SK-N-SH treated with all-trans-retinoic acid at 6 μM for 48 hours (cell line): ENCODE results near the gene LRRC4.

Experiments
- BACH2 ChIP-seq: fragments of 250-450 bp; sonication (Bioruptor Pico); IDR thresholded peaks from 2 replicates; pipeline ENCODE4 v1.9.0; 2021; ENCODE audit warnings: mild to moderate bottlenecking, borderline replicate concordance
- CSDC2 ChIP-seq: fragments of 250-450 bp; sonication (Bioruptor Pico); IDR thresholded peaks from 2 replicates; pipeline ENCODE4 v1.5.0; 2020; ENCODE audit warnings: mild to moderate bottlenecking, moderate library complexity
- OSR1 ChIP-seq: fragments of 250-450 bp; sonication (Bioruptor Pico); IDR thresholded peaks from 2 replicates; pipeline ENCODE4 v1.8.0; 2022; ENCODE audit warnings: moderate library complexity, mild to moderate bottlenecking, inconsistent platforms
- PPARA ChIP-seq: fragments of 250-450 bp; sonication (Bioruptor Pico); IDR thresholded peaks from 2 replicates; pipeline ENCODE4 v1.5.0; 2020; ENCODE audit warnings: mild to moderate bottlenecking, borderline replicate concordance
- RARB ChIP-seq: fragments of 250-450 bp; sonication (Bioruptor Pico); IDR thresholded peaks from 2 replicates; pipeline ENCODE4 v1.8.0; 2021; ENCODE audit warnings: mild to moderate bottlenecking, moderate library complexity
- ZNF70 ChIP-seq: fragments of 450-650 bp; formaldehyde crosslinking; IDR thresholded peaks from 2 replicates; pipeline ENCODE4 v1.5.0; 2020; ENCODE audit warnings: mild to moderate bottlenecking, moderate library complexity
- TF ChIP-seq, protein P1 (sequence below): fragments of 250-450 bp; sonication (Bioruptor Pico); IDR thresholded peaks from 2 replicates; pipeline ENCODE4 v1.8.0; 2020; ENCODE audit warnings: mild to moderate bottlenecking, moderate library complexity, borderline replicate concordance
- TF ChIP-seq, protein P2 (sequence below): fragments of 250-450 bp; sonication (Bioruptor Pico); IDR thresholded peaks from 2 replicates; pipeline ENCODE4 v1.5.1; 2021; ENCODE audit warnings: mild to moderate bottlenecking, moderate library complexity
- TF ChIP-seq, protein P3 (sequence below): fragments of 250-450 bp; sonication (Bioruptor Pico); IDR thresholded peaks from 2 replicates; pipeline ENCODE4 v1.5.1; 2020; ENCODE audit warnings: low read depth, mild to moderate bottlenecking, moderate library complexity

DNA sequence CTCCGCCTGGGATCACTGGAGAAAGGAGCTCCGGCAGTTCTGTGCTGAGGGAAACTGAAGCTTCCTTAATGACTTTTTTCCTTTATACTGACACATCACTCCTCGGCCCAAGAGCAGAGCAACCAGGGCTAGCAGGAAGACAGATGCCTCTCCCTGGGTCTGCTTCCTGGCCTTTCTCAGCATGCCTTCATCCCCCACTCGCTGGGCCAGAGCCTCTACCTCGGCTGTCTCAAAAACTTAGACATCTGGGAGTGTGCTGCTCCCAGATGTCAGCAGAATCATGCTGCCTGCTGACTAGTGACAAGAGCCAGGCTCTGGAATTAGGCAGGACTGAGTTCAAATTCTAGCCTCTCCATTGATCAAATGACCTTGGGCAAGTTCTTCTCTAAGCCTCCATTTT, 24.4 kb upstream of the LRRC4 start:
- TF ChIP-seq, protein P1, sequence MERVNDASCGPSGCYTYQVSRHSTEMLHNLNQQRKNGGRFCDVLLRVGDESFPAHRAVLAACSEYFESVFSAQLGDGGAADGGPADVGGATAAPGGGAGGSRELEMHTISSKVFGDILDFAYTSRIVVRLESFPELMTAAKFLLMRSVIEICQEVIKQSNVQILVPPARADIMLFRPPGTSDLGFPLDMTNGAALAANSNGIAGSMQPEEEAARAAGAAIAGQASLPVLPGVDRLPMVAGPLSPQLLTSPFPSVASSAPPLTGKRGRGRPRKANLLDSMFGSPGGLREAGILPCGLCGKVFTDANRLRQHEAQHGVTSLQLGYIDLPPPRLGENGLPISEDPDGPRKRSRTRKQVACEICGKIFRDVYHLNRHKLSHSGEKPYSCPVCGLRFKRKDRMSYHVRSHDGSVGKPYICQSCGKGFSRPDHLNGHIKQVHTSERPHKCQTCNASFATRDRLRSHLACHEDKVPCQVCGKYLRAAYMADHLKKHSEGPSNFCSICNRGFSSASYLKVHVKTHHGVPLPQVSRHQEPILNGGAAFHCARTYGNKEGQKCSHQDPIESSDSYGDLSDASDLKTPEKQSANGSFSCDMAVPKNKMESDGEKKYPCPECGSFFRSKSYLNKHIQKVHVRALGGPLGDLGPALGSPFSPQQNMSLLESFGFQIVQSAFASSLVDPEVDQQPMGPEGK (CRISPR knock-in tag) = no peak
- TF ChIP-seq, protein P2, sequence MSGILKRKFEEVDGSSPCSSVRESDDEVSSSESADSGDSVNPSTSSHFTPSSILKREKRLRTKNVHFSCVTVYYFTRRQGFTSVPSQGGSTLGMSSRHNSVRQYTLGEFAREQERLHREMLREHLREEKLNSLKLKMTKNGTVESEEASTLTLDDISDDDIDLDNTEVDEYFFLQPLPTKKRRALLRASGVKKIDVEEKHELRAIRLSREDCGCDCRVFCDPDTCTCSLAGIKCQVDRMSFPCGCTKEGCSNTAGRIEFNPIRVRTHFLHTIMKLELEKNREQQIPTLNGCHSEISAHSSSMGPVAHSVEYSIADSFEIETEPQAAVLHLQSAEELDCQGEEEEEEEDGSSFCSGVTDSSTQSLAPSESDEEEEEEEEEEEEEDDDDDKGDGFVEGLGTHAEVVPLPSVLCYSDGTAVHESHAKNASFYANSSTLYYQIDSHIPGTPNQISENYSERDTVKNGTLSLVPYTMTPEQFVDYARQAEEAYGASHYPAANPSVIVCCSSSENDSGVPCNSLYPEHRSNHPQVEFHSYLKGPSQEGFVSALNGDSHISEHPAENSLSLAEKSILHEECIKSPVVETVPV (CRISPR knock-in tag) = no peak
- TF ChIP-seq OSR1 (no peak), ZNF70 (CRISPR knock-in tag) (no peak), CSDC2 (CRISPR knock-in tag) (no peak), RARB (CRISPR knock-in tag) (no peak), PPARA (CRISPR knock-in tag) (no peak), BACH2 (no peak)
- TF ChIP-seq, protein P3, sequence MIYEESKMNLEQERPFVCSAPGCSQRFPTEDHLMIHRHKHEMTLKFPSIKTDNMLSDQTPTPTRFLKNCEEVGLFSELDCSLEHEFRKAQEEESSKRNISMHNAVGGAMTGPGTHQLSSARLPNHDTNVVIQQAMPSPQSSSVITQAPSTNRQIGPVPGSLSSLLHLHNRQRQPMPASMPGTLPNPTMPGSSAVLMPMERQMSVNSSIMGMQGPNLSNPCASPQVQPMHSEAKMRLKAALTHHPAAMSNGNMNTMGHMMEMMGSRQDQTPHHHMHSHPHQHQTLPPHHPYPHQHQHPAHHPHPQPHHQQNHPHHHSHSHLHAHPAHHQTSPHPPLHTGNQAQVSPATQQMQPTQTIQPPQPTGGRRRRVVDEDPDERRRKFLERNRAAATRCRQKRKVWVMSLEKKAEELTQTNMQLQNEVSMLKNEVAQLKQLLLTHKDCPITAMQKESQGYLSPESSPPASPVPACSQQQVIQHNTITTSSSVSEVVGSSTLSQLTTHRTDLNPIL = no peak
